GM18861 (cell line): ENCODE measurements around the gene RFFL.
"Not testable (repeated sequence)": the region's sequence is repeated elsewhere in the genome, so short reads cannot be mapped to it uniquely, and the experiment has no call there.

ENCODE experiments used
- ATAC-seq: cut with Tn5 transposase; IDR thresholded peaks from one replicate; pipeline ENCODE4 v1.9.1; 2021; ENCODE audit not compliant: unreplicated experiment

The RFFL gene

DNA sequence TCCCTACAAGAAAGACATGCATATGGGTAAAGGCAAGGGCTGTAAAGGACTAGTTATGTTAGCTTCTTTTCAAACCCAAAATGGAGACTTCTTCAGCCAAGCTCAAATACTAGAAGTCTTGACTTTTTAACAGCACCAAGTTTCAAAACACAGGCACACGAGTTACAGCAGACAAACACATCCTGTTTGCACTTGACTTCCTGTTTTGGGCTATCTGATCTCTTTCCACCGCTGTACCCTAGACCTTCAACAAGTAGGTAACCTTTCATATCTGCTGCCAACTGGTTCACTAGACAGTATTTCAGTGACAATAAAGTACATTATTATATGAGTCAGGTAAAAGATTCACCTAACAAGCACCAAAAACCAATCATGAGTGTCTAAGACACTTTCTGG lies 12.3 kb downstream of the RFFL start:
- peak; percentile 41 for ATAC-seq

DNA sequence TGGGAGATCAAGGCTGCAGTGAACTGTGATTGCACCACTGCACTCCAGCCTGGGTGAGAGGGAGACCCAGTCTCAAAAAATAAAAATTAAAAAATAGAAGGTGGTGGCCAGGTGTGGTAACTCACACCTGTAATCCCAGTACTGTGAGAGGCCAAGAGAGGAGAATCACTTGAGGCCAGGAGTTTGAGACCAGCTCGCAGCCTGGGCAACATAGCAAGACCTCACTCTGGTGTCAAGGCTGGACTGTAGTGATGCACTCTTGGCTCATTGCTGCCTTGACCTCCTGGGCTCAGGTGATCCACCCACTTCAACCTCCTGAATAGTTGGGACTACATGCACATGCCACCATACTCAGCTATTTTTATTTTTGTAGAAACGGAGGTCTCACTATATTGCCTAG lies 13.3 kb downstream of the RFFL start:
- no peak for ATAC-seq

GRCh38 chr17:35048685-35049379 lies 14.7 kb downstream of the RFFL start:
- no peak for ATAC-seq

GRCh38 chr17:35046740-35047283 lies 16.7 kb downstream of the RFFL start:
- ATAC-seq: peak; percentile 44

DNA sequence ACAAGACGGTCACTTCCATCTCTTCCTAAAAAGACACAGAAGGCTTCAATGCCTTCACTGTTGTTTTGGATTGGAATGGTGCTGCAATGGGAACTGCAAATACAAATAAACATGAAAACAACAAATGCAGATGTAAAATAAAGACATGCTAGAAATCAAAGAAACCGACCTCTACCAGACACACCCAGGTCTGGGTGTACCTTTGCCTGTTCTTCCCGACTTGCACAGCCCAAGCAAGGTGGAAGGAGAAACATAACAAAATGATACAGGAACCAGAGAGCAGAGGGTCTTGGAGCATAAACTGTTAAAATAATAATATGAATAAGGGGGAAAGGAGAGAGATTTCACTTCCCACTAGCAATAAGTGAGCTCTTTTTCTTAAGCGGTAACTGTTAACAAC lies 17.3 kb downstream of the RFFL start:
- ATAC-seq: no peak

DNA sequence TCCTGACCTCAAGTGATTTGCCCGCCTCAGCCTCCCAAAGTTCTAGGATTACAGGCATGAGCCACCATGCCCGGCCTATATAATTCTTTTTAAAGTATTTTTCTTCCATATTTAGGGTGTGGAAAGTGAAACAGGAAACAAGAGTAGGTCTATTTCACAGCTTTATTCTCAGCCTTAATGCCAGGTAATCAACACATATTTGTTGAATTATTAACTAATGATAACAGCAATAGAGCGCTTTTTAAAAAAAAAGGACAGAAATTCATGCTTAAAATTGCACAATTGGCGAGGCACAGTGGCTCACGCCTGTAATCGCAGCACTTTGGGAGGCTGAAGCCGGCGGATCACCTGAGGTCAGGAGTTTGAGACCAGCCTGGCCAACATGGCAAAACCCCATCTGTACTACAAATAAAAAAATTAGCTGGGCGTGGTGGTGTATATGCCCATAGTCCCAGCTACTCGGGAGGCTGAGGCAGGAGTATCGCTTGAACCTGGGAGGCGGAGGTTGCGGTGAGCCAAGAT lies 18.0 kb downstream of the RFFL start:
- not testable (repeated sequence) for ATAC-seq

- no peak for ATAC-seq
Measured at GRCh38 chr17:35044181-35044580, 19.3 kb downstream of the RFFL start.

GRCh38 chr17:35041390-35041789 lies 22.1 kb downstream of the RFFL start:
- no peak for ATAC-seq

- ATAC-seq: no peak
Measured at GRCh38 chr17:35038453-35038852, 25.1 kb downstream of the RFFL start.

- ATAC-seq: no peak
Measured at GRCh38 chr17:35030780-35031179, 32.7 kb downstream of the RFFL start.

DNA sequence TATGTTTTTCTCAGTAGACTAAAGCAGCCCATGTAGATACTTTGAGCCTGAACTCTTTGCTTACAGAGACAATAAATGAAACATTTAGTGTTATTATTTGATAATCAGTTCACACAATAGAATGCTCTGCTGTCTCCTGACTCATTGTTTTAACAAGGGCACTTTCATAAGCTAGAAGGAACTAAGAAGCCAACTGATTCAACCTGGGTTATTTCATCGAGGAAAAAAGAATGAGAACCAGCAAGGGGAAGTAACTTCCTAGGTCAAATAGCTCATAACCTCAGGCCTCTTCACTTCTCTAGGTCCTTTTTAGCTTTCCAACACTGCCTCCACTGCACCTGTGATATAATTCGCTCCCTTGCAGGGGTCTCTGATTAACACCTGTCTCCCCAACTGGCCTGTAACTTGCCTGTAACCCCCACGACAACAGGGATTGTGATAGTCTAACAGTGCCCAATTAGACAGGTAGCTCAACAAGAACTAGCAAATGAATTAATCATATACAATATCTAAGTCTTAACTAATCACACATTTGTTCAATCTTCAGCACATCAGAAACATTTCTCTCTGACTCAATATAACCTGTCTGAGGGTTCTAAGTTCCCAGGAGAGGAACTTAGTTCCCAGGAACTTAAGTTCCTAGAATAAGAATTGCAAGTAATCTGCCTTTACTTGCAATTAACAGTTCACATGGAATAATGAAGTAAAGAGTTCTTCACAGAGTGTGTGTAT lies 34.8 kb downstream of the RFFL start:
- no peak for ATAC-seq

- ATAC-seq: not testable (repeated sequence)
Measured at GRCh38 chr17:35028097-35028496, 35.4 kb downstream of the RFFL start.

DNA sequence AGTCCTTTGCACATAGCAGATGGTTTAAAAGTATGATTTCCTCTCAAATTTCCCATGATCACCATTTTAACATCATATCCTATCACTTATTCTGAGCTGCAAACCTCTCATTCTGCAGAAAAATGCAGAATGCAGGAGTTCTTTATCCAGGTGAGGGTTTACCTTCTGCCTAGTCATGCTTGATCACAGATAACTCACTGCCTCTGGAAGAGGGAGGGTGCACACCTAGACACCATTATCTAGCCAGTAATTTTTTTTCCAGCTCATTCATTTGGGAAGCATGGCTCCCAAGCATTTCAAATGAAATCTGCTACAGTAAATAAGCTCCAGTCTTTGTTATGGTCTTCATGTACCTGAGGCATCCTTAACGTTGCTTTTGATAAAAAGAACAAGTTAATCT lies 38.0 kb downstream of the RFFL start:
- no peak for ATAC-seq

DNA sequence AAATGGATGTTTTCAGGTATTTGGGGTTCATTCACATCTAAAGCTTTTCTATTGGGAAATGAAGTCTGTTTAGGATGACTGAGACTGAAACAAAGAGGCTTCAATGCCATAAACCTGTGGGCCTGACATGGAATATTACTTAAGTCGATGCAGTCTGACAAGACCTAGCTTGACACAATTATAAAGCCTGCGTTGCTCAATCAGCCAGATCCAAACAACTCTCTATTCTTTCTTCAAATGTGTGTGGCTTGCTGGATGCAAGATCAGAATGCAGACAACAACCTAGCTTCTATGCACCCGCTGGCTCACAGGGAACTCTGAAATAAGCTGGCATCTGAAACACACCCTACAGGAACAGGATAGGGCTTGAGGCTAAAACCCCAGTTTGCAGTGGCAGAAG lies 40.0 kb downstream of the RFFL start:
- ATAC-seq: no peak

- ATAC-seq: peak; percentile 73
Measured at GRCh38 chr17:35022536-35023063, 40.9 kb downstream of the RFFL start.

GRCh38 chr17:35021520-35022380 lies 41.8 kb downstream of the RFFL start:
- ATAC-seq: no peak

- ATAC-seq: no peak
Measured at GRCh38 chr17:35019386-35020179, 43.9 kb downstream of the RFFL start.

DNA sequence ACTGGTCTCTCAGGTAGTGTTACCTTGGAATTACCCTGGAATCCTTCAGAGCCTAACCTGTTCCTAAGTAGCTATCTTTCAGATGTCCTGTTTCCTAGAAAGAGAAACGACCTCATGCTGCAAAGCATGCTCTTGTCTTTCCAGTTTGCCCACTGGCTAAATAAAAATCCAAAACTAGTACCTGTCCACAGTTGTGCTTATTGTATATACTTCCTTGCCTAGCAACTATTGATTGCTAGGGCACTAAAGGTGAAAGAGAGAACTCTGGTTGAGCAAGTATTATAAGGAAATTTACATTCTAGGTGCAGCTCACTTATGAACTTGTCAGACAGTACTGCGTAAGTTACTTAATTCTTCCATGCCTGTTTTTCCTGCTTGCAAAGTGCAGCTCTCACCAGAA lies 44.7 kb downstream of the RFFL start:
- no peak for ATAC-seq

DNA sequence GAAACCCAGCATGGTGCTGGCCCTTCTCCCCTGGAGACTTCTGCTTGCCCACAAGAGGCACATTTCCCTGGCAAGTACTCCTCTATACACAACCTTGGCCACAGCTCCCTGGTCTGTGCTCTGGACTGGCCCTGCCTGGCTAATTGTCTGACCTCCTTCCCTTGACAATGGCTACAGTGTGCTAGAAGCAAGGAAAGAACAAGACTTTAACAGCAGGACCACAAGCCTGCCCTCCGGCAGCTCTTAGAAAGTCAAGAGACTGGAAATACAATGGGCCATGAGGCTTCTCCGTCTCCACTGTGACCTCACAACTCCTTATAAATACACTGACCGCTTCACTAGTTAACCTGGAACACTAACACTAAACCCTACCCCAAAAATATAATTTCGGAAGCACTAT lies 46.5 kb downstream of the RFFL start:
- ATAC-seq: no peak

DNA sequence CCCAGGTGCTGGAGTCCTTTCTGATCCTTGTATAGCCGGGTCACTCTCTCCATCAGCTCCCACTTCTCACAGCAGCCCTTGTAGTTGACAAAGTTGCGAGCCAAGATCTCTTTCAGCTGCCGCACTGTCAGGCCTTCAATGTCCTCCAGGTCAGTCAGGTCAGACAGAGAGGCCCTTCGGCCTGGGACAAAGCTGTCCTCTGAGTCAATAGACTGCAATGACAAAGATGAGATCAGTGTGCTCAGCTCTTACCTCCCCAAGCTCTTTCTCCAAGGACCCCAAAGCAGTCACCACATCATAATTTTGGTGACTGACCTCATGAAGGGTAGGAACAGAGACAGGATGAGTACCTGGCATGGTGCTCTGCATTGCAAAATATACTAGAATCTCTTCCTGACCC lies 47.1 kb downstream of the RFFL start:
- no peak for ATAC-seq
